GM18868 (cell line): ENCODE measurements around the gene GOLGA6L22.
"Not testable (repeated sequence)": the region's sequence is repeated elsewhere in the genome, so short reads cannot be mapped to it uniquely, and the experiment has no call there.

Experiments
- ATAC-seq: cut with Tn5 transposase; IDR thresholded peaks from one replicate; pipeline ENCODE4 v1.9.1; 2021; ENCODE audit warnings: mild to moderate bottlenecking, moderate library complexity; ENCODE audit not compliant: unreplicated experiment

GOLGA6L22 gene, protein sequence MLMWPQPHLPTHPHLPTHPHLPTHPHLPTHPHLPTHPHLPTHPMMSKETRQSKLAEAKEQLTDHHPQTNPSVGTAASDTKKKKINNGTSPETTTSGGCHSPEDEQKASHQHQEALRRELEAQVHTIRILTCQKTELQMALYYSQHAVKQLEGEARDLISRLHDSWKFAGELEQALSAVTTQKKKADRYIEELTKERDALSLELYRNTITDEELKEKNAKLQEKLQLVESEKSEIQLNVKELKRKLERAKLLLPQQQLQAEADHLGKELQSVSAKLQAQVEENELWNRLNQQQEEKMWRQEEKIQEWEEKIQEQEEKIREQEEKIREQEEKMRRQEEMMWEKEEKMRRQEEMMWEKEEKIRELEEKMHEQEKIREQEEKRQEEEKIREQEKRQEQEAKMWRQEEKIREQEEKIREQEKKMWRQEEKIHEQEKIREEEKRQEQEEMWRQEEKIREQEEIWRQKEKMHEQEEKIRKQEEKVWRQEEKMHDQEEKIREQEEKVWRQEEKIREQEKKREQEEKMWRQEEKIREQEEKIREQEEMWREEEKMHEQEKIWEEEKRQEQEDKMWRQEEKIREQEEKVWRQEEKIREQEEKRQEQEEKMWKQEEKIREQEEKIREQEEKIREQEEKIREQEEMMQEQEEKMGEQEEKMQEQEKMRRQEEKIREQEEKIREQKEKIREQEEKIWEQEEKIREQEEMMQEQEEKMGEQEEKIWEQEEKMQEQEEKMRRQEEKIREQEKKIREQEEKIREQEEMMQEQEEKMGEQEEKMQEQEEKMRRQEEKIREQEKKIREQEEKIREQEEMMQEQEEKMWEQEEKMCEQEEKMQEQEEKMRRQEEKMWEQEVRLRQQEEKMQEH

DNA sequence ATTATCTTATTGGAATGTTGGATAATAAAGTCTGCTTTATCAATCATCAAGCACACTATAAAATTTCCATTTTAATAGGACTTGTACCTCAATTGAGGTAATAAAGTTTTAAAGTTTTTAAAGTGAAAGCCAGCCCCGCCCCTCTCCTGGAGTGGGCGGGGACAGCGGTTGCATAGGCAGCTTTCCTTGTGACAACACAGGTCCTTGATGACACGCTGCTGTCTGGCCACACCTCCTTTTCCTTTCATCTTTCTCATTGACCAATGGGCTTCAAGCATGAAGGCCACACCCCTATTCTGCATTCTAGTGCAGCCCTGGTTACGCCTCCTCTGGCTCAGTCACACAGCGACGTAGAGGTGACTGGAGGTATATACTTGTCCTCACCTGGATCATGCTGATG is at the start of gene GOLGA6L22:
GOLGA6L22 (plus strand) TSS at position 301 of the 400 bp plus-strand sequence; CDS start at position 392, 91 bp downstream.
- ATAC-seq: not testable (repeated sequence)

GRCh38 chr15:22417288-22417687 is 41.4 kb upstream of the GOLGA6L22 start:
- ATAC-seq: not testable (repeated sequence)

GRCh38 chr15:22417795-22418194 is 40.9 kb upstream of the GOLGA6L22 start:
- ATAC-seq: not testable (repeated sequence)

DNA sequence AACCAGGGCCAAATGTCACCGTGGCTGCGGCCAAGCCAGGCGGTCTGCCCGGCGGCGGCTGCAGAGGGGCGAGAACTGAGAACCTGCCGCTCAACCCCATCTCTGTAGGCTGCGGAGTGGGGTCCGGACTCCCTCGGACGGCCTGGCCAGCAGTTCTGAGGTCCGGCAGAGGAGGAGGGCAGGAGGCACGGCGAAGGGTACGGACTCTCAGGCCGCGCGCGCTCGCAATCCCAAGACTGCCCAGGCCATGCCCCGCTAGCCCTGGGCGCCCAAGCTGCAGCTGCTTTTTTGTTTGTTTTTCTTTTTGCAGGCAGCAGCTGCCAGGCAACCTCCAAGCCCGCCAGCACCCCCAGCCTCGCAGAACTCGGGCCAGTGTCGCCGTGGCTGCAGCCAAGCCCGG is 40.5 kb upstream of the GOLGA6L22 start:
- not testable (repeated sequence) for ATAC-seq

- not testable (repeated sequence) for ATAC-seq
Measured at GRCh38 chr15:22418666-22419065, 40.0 kb upstream of the GOLGA6L22 start.

GRCh38 chr15:22420340-22420739 is 38.4 kb upstream of the GOLGA6L22 start:
- ATAC-seq: not testable (repeated sequence)

DNA sequence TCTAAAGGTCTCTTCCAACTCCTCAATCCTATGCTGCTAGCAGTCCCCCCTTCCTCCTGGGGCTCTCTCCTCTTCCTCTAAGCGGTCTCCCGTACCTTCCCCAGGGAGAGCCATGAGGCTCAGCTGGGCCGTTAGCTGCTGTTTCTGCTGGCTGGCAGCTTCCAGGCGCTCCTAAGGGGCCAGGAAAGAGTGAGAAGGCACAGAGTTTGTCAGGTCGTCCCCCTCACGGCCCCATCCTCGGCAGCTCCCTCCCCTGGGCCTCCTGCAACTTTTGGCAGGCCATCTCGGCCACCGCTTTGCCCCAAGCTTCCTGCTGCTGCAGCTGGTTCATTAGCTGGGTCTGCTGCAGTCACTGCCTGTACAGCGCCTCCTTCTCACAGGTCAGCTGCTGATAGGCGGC is 29.3 kb upstream of the GOLGA6L22 start:
- not testable (repeated sequence) for ATAC-seq

DNA sequence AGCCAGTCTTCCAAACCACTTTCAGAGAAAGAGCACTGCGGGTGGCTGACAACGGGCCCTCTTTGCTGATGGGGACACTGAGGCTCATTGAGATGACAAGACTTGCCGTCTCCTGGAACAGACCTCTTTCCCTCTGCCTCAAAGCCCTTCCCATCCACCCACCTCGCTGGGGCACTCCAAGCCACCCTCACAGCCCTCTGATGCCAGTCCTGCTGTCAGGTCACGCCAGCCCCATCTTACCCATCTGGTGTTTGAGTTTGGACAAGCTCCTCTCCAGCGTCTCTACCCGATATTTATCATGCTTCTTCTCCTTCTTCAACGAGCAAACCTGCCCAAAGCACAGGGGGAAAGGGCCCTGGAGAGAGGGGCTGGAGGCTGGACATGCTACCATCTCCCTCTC is 27.0 kb upstream of the GOLGA6L22 start:
- not testable (repeated sequence) for ATAC-seq

DNA sequence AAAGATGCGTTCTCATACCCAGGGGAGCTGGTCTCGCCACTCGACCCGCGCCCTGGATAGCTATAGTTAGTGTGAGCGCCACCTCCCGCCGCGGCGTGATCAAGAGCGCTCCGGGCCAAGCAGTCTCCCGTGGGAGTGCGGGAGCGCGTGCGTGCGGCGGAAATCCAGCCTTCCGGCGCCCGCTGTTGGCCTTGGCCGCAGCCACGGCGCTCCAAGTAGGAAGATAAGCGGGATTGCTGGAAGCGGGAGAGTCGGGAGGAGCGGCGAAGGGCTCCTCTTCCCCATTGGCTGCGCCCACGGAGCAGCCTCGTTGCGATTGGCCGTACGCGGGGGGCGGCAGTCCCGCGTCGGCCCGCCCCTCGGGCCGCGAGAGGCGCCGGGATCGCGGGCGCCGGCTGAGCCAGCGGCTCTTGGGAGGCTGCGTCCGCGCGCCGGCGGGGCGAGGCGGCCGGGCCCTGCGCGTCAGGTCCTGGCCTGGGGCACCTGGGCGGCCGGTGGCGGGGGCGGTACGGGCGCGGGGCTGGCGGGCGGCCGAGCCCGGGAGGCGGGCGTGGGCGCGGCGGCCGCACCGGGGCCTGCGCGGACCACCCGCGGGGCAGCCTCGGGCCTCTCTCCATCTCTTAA is 35.9 kb downstream of the GOLGA6L22 start:
- ATAC-seq: not testable (repeated sequence)

DNA sequence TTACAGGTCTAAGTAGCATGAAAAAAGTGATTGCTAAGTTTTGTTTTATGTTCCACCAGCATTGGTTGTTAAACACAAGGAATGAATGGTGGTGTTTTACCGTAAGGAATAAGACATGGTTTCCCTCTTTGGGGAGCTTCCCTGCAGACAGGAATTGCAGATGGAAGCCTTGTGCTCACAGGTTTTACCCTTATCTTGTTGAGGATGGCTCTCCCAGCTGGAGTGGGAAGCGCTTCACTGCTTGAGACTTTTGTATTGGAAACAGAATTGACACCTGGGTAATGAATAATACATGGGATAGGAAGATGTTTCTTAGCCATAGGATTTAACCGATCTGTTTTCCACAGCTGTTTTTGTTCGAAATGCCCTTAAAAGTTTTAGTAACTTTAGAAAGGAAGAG is 38.5 kb downstream of the GOLGA6L22 start:
- ATAC-seq: not testable (repeated sequence)

- not testable (repeated sequence) for ATAC-seq
Measured at GRCh38 chr15:22498220-22498925, 39.7 kb downstream of the GOLGA6L22 start.

GRCh38 chr15:22502272-22502671 is 43.6 kb downstream of the GOLGA6L22 start:
- ATAC-seq: not testable (repeated sequence)

- not testable (repeated sequence) for ATAC-seq
Measured at GRCh38 chr15:22506959-22507358, 48.3 kb downstream of the GOLGA6L22 start.

DNA sequence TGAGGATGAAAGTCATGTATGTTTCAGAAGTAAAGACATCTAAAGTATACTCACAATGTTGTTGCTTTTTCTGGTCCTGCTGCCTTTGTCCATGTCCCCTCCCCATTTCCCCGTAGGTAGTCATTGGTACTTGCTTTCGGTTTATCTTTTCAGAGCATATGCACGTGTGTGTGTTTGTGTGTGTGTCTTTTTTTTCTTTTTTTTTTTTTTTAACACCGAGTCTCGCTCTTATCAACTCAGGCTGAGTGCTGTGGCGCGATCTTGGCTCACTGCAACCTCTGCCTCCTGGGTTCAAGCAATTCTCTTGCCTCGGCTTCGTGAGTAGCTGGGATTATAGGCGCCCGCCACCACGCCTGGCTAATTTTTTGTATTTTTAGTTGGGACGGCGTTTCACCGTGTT is 57.4 kb downstream of the GOLGA6L22 start:
- ATAC-seq: not testable (repeated sequence)
